GM23338 (cell line): Measurements from ENCODE around the gene CACNA1C. TPM values are rescaled to one million over a fixed set of nuclear protein-coding genes. Genes with fewer than 3 reads are reported as not detected.

Experiments
- ATAC-seq: fragments of 200-7000 bp; cut with Tn5 transposase; 3 replicates; pipeline ENCODE4 v1.9.1; 2020
- DNase-seq: peaks from one replicate; pipeline ENCODE4 v3.0.0-alpha.2; 2015; ENCODE audit warnings: low spot score
- H2AFZ ChIP-seq: fragments of 200-600 bp; sonication (generic); 2 replicates; pipeline ENCODE4 v1.8.0; 2016; ENCODE audit warnings: antibody characterized with exemption, mild to moderate bottlenecking, moderate library complexity
- H3F3A ChIP-seq: fragments of 200-600 bp; sonication (generic); replicated peaks from 2 replicates; pipeline ENCODE4 v1.8.0; 2017; ENCODE audit warnings: antibody characterized with exemption, mixed run types, low read depth
- H3K27ac ChIP-seq: fragments of 200-600 bp; sonication (generic); 2 replicates; pipeline ENCODE4 v1.6.1; 2016; ENCODE audit warnings: low read depth
- H3K27me3 ChIP-seq: fragments of 200-600 bp; sonication (generic); 2 replicates; pipeline ENCODE4 v1.8.0; 2016; ENCODE audit warnings: mild to moderate bottlenecking, mixed run types, moderate library complexity; ENCODE audit not compliant: insufficient read depth
- H3K36me3 ChIP-seq: fragments of 200-600 bp; sonication (generic); 2 replicates; pipeline ENCODE4 v1.8.0; 2016; ENCODE audit warnings: mild to moderate bottlenecking; ENCODE audit not compliant: insufficient read depth
- H3K4me1 ChIP-seq: fragments of 200-600 bp; sonication (generic); 2 replicates; pipeline ENCODE4 v1.8.0; 2016; ENCODE audit warnings: mild to moderate bottlenecking, moderate library complexity; ENCODE audit not compliant: insufficient read depth
- H3K4me2 ChIP-seq: fragments of 200-600 bp; sonication (generic); 2 replicates; pipeline ENCODE4 v1.7.1; 2017; ENCODE audit warnings: mixed run types
- H3K4me3 ChIP-seq: fragments of 200-600 bp; sonication (generic); 2 replicates; pipeline ENCODE4 v1.6.1; 2016; ENCODE audit warnings: mixed run types
- H3K79me2 ChIP-seq: fragments of 200-600 bp; sonication (generic); replicated peaks from 2 replicates; pipeline ENCODE4 v1.8.0; 2017; ENCODE audit warnings: mild to moderate bottlenecking; ENCODE audit not compliant: insufficient read depth
- H3K9me2 ChIP-seq: fragments of 200-600 bp; sonication (generic); 2 replicates; pipeline ENCODE4 v1.8.0; 2017; ENCODE audit not compliant: insufficient read depth
- H4K20me1 ChIP-seq: fragments of 200-600 bp; sonication (generic); replicated peaks from 2 replicates; pipeline ENCODE4 v1.8.0; 2017; ENCODE audit warnings: mild to moderate bottlenecking; ENCODE audit not compliant: insufficient read depth
- H3K27ac Mint-ChIP-seq: 2 replicates; pipeline ENCODE4 v1.8.0; 2020; ENCODE audit warnings: inconsistent platforms, mild to moderate bottlenecking, moderate library complexity, mixed read lengths
- H3K27me3 Mint-ChIP-seq: 3 replicates; pipeline ENCODE4 v1.8.0; 2022; ENCODE audit warnings: low read depth, mild to moderate bottlenecking, moderate library complexity, mixed read lengths, inconsistent platforms; ENCODE audit not compliant: insufficient read depth, poor library complexity
- H3K36me3 Mint-ChIP-seq: 3 replicates; pipeline ENCODE4 v1.8.0; 2021; ENCODE audit warnings: low read depth, mild to moderate bottlenecking, inconsistent platforms, moderate library complexity, mixed read lengths
- H3K4me1 Mint-ChIP-seq: 3 replicates; pipeline ENCODE4 v1.8.0; 2020; ENCODE audit warnings: mild to moderate bottlenecking, inconsistent platforms, mixed read lengths
- H3K4me3 Mint-ChIP-seq: 3 replicates; pipeline ENCODE4 v1.8.0; 2021; ENCODE audit warnings: moderate library complexity, mild to moderate bottlenecking, inconsistent platforms, mixed read lengths
- H3K9me3 Mint-ChIP-seq: 3 replicates; pipeline ENCODE4 v1.8.0; 2020; ENCODE audit warnings: moderate library complexity, mild to moderate bottlenecking, inconsistent platforms, mixed read lengths
- CREB1 ChIP-seq: fragments of 250-450 bp; sonication (Bioruptor Pico); IDR thresholded peaks from 2 replicates; pipeline ENCODE4 v1.5.0; 2020; ENCODE audit warnings: low read depth, mild to moderate bottlenecking, moderate library complexity
- EZH2 ChIP-seq: fragments of 200-600 bp; sonication (generic); IDR thresholded peaks from one replicate; pipeline ENCODE4 v1.8.0; 2017; ENCODE audit warnings: antibody characterized with exemption, mild to moderate bottlenecking, low read depth; ENCODE audit not compliant: unreplicated experiment
- EZH2phosphoT487 ChIP-seq: fragments of 200-600 bp; sonication (generic); IDR thresholded peaks from one replicate; pipeline ENCODE4 v1.8.1; 2018; ENCODE audit warnings: antibody characterized with exemption; ENCODE audit not compliant: unreplicated experiment
- JUNB ChIP-seq: IDR thresholded peaks from one replicate; pipeline ENCODE4 v1.6.1; 2016; ENCODE audit warnings: antibody characterized with exemption; ENCODE audit not compliant: unreplicated experiment
- NANOG ChIP-seq: IDR thresholded peaks from 2 replicates; pipeline ENCODE4 v1.6.1; 2016; ENCODE audit warnings: antibody characterized with exemption, borderline replicate concordance
- POLR2AphosphoS5 ChIP-seq: IDR thresholded peaks from 2 replicates; pipeline ENCODE4 v1.6.1; 2016; ENCODE audit warnings: antibody characterized with exemption, low read depth
- STAT1 ChIP-seq: IDR thresholded peaks from one replicate; pipeline ENCODE4 v1.6.1; 2016; ENCODE audit warnings: antibody characterized with exemption; ENCODE audit not compliant: unreplicated experiment
- ZNF114 ChIP-seq: fragments of 250-450 bp; sonication (Bioruptor Pico); IDR thresholded peaks from 2 replicates; pipeline ENCODE4 v1.5.0; 2020; ENCODE audit warnings: mild to moderate bottlenecking, moderate library complexity
- ZNF331 ChIP-seq: fragments of 250-450 bp; sonication (Bioruptor Pico); IDR thresholded peaks from 2 replicates; pipeline ENCODE4 v1.5.0; 2020; ENCODE audit warnings: low read depth, mild to moderate bottlenecking, moderate library complexity
- polyA plus RNA-seq: library from polyadenylated mRNA; unstranded; fragments of >200 nt; fragmentation: Nextera tagmentation; extraction: Ambion mirVana; gene quantifications from 2 replicates; pipeline ENCODE4 v1.2.1, GENCODE V29; 2016
- total RNA-seq: library from RNA; depleted of rRNA; stranded (reverse); fragments of >200 nt; shearing (Covaris generic); gene quantifications from 2 replicates; pipeline ENCODE4 v1.2.3, GENCODE V29; 2014
- TF ChIP-seq, protein P1 (sequence below): IDR thresholded peaks from 2 replicates; pipeline ENCODE4 v1.6.1; 2016; ENCODE audit warnings: antibody characterized with exemption
- TF ChIP-seq, protein P2 (sequence below): IDR thresholded peaks from one replicate; pipeline ENCODE4 v1.6.1; 2018; ENCODE audit warnings: antibody characterized with exemption; ENCODE audit not compliant: unreplicated experiment
- TF ChIP-seq, protein P3 (sequence below), 2 experiments: fragments of 200-600 bp in 1 of 2; sonication (generic) in 1 of 2; conservative IDR thresholded peaks; 2 replicates each; pipeline versions ENCODE4 v1.5.1 to v1.6.1; 2016 to 2017; ENCODE audit warnings: antibody characterized with exemption in 2 of 2, low read depth in 2 of 2, mild to moderate bottlenecking in 2 of 2, moderate library complexity in 1 of 2

The CACNA1C gene
- total and polyA plus RNA-seq, 2 experiments from 2014 or later: 0.78 to 2.1 TPM

DNA sequence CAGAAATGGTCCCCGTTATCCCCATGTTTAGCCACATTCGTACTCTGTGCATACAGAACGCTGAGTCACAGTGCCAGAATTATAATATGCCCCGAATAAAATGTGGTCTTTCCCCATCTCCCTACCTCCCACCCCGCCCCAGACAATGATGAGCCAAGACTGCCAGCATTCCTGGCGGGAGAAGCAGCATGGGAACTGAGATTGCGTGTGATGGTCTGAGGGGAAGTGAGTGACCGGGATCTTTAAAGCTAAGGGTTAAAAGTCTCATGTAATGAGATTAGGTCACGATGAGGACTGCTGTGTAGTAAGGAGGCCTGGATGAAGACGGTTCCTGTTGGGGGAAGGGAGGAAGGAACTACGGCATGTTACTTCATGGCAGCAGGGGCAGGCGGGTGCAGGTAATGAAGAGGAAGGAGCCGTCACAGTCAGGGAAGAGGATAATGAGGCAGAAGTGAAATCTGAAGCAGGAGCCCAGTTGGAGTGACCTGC is 498.7 kb downstream of the CACNA1C start (continued):
- TF ChIP-seq, protein P1, sequence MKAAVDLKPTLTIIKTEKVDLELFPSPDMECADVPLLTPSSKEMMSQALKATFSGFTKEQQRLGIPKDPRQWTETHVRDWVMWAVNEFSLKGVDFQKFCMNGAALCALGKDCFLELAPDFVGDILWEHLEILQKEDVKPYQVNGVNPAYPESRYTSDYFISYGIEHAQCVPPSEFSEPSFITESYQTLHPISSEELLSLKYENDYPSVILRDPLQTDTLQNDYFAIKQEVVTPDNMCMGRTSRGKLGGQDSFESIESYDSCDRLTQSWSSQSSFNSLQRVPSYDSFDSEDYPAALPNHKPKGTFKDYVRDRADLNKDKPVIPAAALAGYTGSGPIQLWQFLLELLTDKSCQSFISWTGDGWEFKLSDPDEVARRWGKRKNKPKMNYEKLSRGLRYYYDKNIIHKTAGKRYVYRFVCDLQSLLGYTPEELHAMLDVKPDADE: no peak
- TF ChIP-seq ZNF114 (CRISPR knock-in tag): no peak
- TF ChIP-seq CREB1: no peak
- TF ChIP-seq EZH2: no peak
- no peak for TF ChIP-seq POLR2AphosphoS5
- TF ChIP-seq, protein P2, sequence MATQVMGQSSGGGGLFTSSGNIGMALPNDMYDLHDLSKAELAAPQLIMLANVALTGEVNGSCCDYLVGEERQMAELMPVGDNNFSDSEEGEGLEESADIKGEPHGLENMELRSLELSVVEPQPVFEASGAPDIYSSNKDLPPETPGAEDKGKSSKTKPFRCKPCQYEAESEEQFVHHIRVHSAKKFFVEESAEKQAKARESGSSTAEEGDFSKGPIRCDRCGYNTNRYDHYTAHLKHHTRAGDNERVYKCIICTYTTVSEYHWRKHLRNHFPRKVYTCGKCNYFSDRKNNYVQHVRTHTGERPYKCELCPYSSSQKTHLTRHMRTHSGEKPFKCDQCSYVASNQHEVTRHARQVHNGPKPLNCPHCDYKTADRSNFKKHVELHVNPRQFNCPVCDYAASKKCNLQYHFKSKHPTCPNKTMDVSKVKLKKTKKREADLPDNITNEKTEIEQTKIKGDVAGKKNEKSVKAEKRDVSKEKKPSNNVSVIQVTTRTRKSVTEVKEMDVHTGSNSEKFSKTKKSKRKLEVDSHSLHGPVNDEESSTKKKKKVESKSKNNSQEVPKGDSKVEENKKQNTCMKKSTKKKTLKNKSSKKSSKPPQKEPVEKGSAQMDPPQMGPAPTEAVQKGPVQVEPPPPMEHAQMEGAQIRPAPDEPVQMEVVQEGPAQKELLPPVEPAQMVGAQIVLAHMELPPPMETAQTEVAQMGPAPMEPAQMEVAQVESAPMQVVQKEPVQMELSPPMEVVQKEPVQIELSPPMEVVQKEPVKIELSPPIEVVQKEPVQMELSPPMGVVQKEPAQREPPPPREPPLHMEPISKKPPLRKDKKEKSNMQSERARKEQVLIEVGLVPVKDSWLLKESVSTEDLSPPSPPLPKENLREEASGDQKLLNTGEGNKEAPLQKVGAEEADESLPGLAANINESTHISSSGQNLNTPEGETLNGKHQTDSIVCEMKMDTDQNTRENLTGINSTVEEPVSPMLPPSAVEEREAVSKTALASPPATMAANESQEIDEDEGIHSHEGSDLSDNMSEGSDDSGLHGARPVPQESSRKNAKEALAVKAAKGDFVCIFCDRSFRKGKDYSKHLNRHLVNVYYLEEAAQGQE: no peak
- TF ChIP-seq JUNB: no peak

DNA sequence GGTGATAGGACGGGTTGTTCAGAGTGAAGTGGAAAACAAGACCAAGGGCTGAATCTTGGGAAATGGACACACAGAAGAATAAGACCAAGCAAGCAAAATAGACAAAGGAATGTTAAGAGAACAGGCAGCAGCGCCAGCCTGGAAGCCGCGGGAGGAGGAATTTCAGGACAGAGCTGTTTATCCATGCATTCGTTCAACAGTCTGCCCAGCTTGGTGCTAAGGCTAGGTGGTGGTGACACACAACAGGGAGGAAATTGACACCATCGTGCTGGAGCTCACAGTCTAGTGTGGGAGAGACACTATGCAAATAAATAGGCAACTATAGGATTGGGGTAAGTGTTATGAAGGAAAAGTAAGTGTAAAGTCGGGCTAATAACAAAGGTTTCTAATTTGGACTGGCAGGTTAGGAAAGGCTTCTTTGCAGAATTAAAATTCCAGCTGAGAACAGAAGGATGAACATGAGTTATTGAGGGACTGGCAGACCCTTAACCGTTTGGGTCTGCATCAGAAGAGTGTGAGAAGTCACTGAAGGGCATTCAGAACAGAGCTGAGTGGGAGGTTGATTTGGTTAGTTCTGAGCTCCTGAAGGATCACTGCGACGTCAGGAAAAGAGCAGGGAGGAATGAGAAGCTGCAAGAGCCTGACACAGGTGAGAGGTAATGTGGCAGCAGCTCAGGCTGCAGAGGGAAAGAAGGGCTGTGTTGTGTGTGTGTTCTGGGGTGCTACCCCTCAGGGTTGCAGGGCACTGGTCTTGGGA is 499.4 kb downstream of the CACNA1C start:
- Histone ChIP-seq H4K20me1 (no peaks in the 10 kb centered on the region), H3K36me3 (no peaks in the 10 kb centered on the region), H3K4me2 (no peak overlapping the region), H2AFZ (no peak overlapping the region), H3K9me2 (no peaks in the 10 kb centered on the region), H3K4me1 (no peaks in the 10 kb centered on the region), H3F3A (no peaks in the 10 kb centered on the region), H3K27ac (no peak overlapping the region), H3K27me3 (no peaks in the 10 kb centered on the region), H3K79me2 (no peaks in the 10 kb centered on the region), H3K4me3 (no peak overlapping the region)
- Mint-ChIP-seq H3K36me3 (no peaks in the 10 kb centered on the region), H3K4me1 (peaks cover 6% of the 10 kb centered on the region; the same call in 2 of the 3 replicates), H3K4me3 (no peak overlapping the region), H3K27ac (no peak overlapping the region), H3K27me3 (no peaks in the 10 kb centered on the region), H3K9me3 (no peaks in the 10 kb centered on the region)
- no peak for DNase-seq
- ATAC-seq: no peak
- TF ChIP-seq CREB1 (no peak), POLR2AphosphoS5 (no peak), ZNF331 (no peak), JUNB (no peak), ZNF114 (CRISPR knock-in tag) (no peak), EZH2 (no peak), EZH2phosphoT487 (no peak), STAT1 (no peak), NANOG (no peak)
- TF ChIP-seq, protein P2: no peak
- TF ChIP-seq, protein P3, sequence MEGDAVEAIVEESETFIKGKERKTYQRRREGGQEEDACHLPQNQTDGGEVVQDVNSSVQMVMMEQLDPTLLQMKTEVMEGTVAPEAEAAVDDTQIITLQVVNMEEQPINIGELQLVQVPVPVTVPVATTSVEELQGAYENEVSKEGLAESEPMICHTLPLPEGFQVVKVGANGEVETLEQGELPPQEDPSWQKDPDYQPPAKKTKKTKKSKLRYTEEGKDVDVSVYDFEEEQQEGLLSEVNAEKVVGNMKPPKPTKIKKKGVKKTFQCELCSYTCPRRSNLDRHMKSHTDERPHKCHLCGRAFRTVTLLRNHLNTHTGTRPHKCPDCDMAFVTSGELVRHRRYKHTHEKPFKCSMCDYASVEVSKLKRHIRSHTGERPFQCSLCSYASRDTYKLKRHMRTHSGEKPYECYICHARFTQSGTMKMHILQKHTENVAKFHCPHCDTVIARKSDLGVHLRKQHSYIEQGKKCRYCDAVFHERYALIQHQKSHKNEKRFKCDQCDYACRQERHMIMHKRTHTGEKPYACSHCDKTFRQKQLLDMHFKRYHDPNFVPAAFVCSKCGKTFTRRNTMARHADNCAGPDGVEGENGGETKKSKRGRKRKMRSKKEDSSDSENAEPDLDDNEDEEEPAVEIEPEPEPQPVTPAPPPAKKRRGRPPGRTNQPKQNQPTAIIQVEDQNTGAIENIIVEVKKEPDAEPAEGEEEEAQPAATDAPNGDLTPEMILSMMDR (conservative IDR thresholded peaks at IDR 0.05; ENCODE audit: low read depth in 2 of 2): no peak
- TF ChIP-seq, protein P1: no peak
